Transverse colon (tissue), 4 donors: ENCODE data around the gene JAZF1. TPM values are rescaled to one million over a fixed set of nuclear protein-coding genes. Genes with fewer than 3 reads are reported as not detected.

ENCODE experiments used
- DNase-seq: peaks from one replicate; pipeline ENCODE4 v3.0.0-alpha.2; 2019
- H3K27ac ChIP-seq, 4 donors: fragments of 200-600 bp; sonication (generic); 2 replicates each; pipeline ENCODE4 v1.5.1; 2016 to 2018; ENCODE audit warnings: inconsistent platforms in 4 of 4
- H3K27me3 ChIP-seq: fragments of 200-600 bp; sonication (generic); 2 replicates; pipeline ENCODE4 v1.5.1; 2017; ENCODE audit warnings: inconsistent platforms
- H3K36me3 ChIP-seq, 4 donors: fragments of 200-600 bp; sonication (generic); 2 replicates each; pipeline ENCODE4 v1.5.1; 2017 to 2019; ENCODE audit warnings: inconsistent platforms in 4 of 4
- H3K4me1 ChIP-seq, 4 donors: fragments of 200-600 bp; sonication (generic); 2 replicates each; pipeline ENCODE4 v1.5.1; 2017 to 2020; ENCODE audit warnings: inconsistent platforms in 4 of 4
- H3K4me3 ChIP-seq, 4 donors: fragments of 200-600 bp; sonication (generic); 1 replicate in 1 of 4; 2 replicates in 3 of 4; pipeline versions ENCODE4 v1.5.1 to v1.6.1; 2017 to 2019; ENCODE audit warnings: inconsistent platforms in 4 of 4
- H3K9me3 ChIP-seq, 2 donors: fragments of 200-600 bp; sonication (generic); 2 replicates each; pipeline ENCODE4 v1.5.1; 2017 to 2019; ENCODE audit warnings: inconsistent platforms in 2 of 2
- EP300 ChIP-seq: sonication (generic); formaldehyde crosslinking; IDR thresholded peaks from one replicate; pipeline ENCODE4 v1.6.1; 2017; ENCODE audit warnings: antibody characterized with exemption, low read depth
- POLR2A ChIP-seq: fragments of 450-650 bp; IDR thresholded peaks from one replicate; pipeline ENCODE4 v1.6.1; 2016; ENCODE audit warnings: antibody characterized with exemption, mild to moderate bottlenecking, moderate library complexity
- POLR2AphosphoS5 ChIP-seq, 3 donors: sonication (generic); formaldehyde crosslinking; IDR thresholded peaks; one replicate each; pipeline ENCODE4 v1.6.1; 2016; ENCODE audit warnings: antibody characterized with exemption in 3 of 3
- WGBS, 2 donors: methylation state at CpG; one replicate each; pipeline ENCODE4 v1.1.5; 2018; ENCODE audit warnings: low coverage in 1 of 2; 5-methylcytosine and 5-hydroxymethylcytosine counted together
- in situ Hi-C, 4 donors: fragments of 200-750 bp; cut with MboI; loops; one replicate each; pipeline versions ENCODE4 v1.15.0 to v1.15.1; 2017; ENCODE audit warnings: low sequenced_read_pairs in 3 of 4, low pct_ligation_motif_present in 1 of 4, low pct_unique_long_range_greater_than_20kb in 1 of 4
- intact Hi-C: fragments of 100-400 bp; cut with DNase I; formaldehyde crosslinking; loops from one replicate; pipeline ENCODE4 v1.15.1; 2023; ENCODE audit warnings: low total_unique reads
- total RNA-seq, 4 donors: library from RNA; depleted of rRNA; stranded (reverse); fragments of >200 nt; gene quantifications; one replicate each; pipeline ENCODE4 v1.1.0, GENCODE V29; 2016
- TF ChIP-seq, protein P1 (sequence below), 5 experiments: fragments of 200-600 bp in 3 of 5; fragments of 450-650 bp in 2 of 5; sonication (generic) in 3 of 5; IDR thresholded peaks; 1 replicate in 2 of 5; 2 replicates in 3 of 5; pipeline ENCODE4 v1.5.1; 2016 to 2017; ENCODE audit warnings: antibody characterized with exemption in 5 of 5, inconsistent platforms in 3 of 5, mild to moderate bottlenecking in 2 of 5, moderate library complexity in 1 of 5

Gene JAZF1
- total RNA-seq, 4 donors from 2014 or later, result 11.0 to 12.2 (median 11.5) TPM

GRCh38 chr7:28028471-28028870 lies 152.1 kb downstream of the JAZF1 start:
- TF ChIP-seq, protein P1, sequence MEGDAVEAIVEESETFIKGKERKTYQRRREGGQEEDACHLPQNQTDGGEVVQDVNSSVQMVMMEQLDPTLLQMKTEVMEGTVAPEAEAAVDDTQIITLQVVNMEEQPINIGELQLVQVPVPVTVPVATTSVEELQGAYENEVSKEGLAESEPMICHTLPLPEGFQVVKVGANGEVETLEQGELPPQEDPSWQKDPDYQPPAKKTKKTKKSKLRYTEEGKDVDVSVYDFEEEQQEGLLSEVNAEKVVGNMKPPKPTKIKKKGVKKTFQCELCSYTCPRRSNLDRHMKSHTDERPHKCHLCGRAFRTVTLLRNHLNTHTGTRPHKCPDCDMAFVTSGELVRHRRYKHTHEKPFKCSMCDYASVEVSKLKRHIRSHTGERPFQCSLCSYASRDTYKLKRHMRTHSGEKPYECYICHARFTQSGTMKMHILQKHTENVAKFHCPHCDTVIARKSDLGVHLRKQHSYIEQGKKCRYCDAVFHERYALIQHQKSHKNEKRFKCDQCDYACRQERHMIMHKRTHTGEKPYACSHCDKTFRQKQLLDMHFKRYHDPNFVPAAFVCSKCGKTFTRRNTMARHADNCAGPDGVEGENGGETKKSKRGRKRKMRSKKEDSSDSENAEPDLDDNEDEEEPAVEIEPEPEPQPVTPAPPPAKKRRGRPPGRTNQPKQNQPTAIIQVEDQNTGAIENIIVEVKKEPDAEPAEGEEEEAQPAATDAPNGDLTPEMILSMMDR (IDR thresholded peaks at IDR 0.05), result no peak
- TF ChIP-seq EP300 (no peak), POLR2AphosphoS5 (IDR thresholded peaks at IDR 0.05) (no peak), POLR2A (no peak)
- no peak for DNase-seq
- H3K36me3 ChIP-seq, result no peaks in the 10 kb centered on the region
- 82 to 90% methylated on average over 3 of the region's 3 CpGs for WGBS, 2 donors
- no peak overlapping the region for H3K4me3 ChIP-seq
- H3K27ac ChIP-seq, result peak overlapping the region in 3 of 4 donors; percentile 30 to 70 (median 36)
- H3K9me3 ChIP-seq, result no peaks in the 10 kb centered on the region
- intact Hi-C loops, result no loop called here
- in situ Hi-C loops, result no loop called here
- no peaks in the 10 kb centered on the region for H3K27me3 ChIP-seq
- peaks cover 0 to 14% (median 4%) of the 10 kb centered on the region in 4 donors for H3K4me1 ChIP-seq

GRCh38 chr7:28026237-28026636 lies 154.4 kb downstream of the JAZF1 start:
- 87 to 100% methylated on average over 2 of the region's 2 CpGs for WGBS, 2 donors
- Histone ChIP-seq H3K9me3 (no peaks in the 10 kb centered on the region), H3K27me3 (no peaks in the 10 kb centered on the region), H3K36me3 (no peaks in the 10 kb centered on the region), H3K27ac (peak overlapping the region in 3 of 4 donors; percentile 36 to 70 (median 38)), H3K4me1 (peaks cover 0 to 11% (median 4%) of the 10 kb centered on the region in 4 donors), H3K4me3 (no peak overlapping the region)
- in situ Hi-C loops, result no loop called here
- intact Hi-C loops, result no loop called here
- TF ChIP-seq POLR2AphosphoS5 (IDR thresholded peaks at IDR 0.05), result no peak
- TF ChIP-seq POLR2A, result no peak
- TF ChIP-seq EP300, result no peak
- TF ChIP-seq, protein P1 (IDR thresholded peaks at IDR 0.05), result no peak
- DNase-seq, result no peak

GRCh38 chr7:28024786-28025334 lies 155.7 kb downstream of the JAZF1 start:
- peak overlapping the region in 1 of 4 donors; percentile 70 for H3K27ac ChIP-seq
- 92 to 100% methylated on average over 1 to 2 of the region's 2 CpGs for WGBS, 2 donors
- H3K9me3 ChIP-seq, result no peaks in the 10 kb centered on the region
- H3K4me1 ChIP-seq, result peaks cover 0 to 14% (median 8%) of the 10 kb centered on the region in 4 donors
- H3K27me3 ChIP-seq, result no peaks in the 10 kb centered on the region
- TF ChIP-seq POLR2A, result no peak
- TF ChIP-seq, protein P1 (IDR thresholded peaks at IDR 0.05), result no peak
- no peak for TF ChIP-seq POLR2AphosphoS5 (IDR thresholded peaks at IDR 0.05)
- no peak for TF ChIP-seq EP300
- DNase-seq, result no peak
- H3K36me3 ChIP-seq, result no peaks in the 10 kb centered on the region
- no peak overlapping the region for H3K4me3 ChIP-seq
- intact Hi-C loops (loop anchor here (5.0 kb wide), 1 partner anchor 67 kb away; no protein-coding TSS in a partner anchor), in situ Hi-C loops (loop anchor here in 1 of 4 donors (25.0 kb wide), 1 partner anchor 813 kb away; the partner anchor contains the start of gene HOXA13)

GRCh38 chr7:28020302-28020940 lies 160.2 kb downstream of the JAZF1 start:
- intact Hi-C loops, result loop anchor here (5.0 kb wide), 1 partner anchor 72 kb away; no protein-coding TSS in a partner anchor
- 15 to 16% methylated on average over 6 to 12 of the region's 12 CpGs for WGBS, 2 donors
- Histone ChIP-seq H3K27ac (peak overlapping the region in 1 of 4 donors; percentile 4), H3K36me3 (no peaks in the 10 kb centered on the region), H3K4me1 (peaks cover 0 to 9% (median 8%) of the 10 kb centered on the region in 4 donors), H3K4me3 (no peak overlapping the region), H3K9me3 (no peaks in the 10 kb centered on the region), H3K27me3 (no peaks in the 10 kb centered on the region)
- no peak for TF ChIP-seq POLR2AphosphoS5 (IDR thresholded peaks at IDR 0.05)
- TF ChIP-seq, protein P1 (IDR thresholded peaks at IDR 0.05), result peak; percentile 79 to 91 (median 84)
- peak; percentile 58 for DNase-seq
- in situ Hi-C loops, result loop anchor here in 1 of 4 donors (25.0 kb wide), 1 partner anchor 808 kb away; the partner anchor contains the start of gene HOXA13
